Nucleus accumbens (tissue), 56 donors: ENCODE measurements around the gene NAT14.
"Not testable (repeated sequence)": the region's sequence is repeated elsewhere in the genome, so short reads cannot be mapped to it uniquely, and the experiment has no call there.

Experiments
- DNase-seq, 56 donors: peaks; one replicate each; lab custom pipeline; 2025; lab: John Stamatoyannopoulos, UW

NAT14 gene

DNA sequence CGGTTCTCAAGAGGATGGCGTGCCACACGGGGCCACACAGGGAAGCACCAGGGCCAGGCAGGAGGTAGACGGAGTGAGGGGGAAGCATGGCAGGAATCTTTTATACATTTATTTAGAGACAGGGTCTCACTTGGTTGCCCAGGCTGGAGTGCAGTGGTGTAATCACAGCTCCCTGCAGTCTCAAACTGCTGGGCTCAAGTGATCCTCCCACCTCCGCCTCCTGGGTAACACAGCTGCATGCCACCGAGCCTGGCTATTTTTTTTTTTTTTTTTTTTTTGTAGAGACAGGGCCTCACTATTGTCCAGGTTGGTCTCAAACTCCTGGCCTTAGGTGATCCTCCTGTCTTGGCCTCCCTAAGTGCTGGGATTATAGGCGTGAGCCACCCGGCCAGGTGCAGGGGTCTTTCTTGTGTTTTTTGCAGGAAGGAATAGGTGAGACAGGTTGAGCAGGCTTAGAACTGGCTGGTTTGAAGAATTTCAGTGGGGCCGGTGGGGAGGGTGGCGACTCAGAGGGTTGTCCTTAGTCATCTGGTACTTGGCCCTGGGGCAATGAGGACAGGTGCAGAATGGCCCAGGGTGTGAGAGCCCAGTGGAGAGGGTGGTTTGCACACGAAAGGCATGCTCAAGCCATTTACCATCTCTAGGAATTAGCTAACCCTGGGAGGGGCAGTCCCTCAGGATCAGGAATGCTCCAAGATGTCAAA, 10.8 kb downstream of the NAT14 start:
- DNase-seq = no peak

DNA sequence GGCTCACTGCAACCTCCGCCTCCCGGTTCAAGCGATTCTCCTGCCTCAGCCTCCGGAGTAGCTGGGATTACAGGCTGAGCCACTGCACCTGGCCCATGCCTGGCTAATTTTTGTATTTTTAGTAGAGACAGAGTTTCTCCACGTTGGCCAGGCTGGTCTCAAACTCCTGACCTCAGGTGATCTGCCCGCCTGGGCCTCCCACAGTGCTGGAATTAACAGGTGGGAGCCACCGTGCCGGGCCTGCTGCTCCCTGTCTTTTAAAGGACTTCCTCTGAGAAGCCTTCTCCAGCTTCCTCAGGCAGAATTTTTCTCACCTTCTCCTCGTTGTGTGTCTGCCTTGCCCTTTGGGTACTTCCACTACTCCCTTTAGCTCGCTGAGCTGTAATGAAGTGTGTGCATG, 11.8 kb downstream of the NAT14 start:
- not testable (repeated sequence) for DNase-seq

DNA sequence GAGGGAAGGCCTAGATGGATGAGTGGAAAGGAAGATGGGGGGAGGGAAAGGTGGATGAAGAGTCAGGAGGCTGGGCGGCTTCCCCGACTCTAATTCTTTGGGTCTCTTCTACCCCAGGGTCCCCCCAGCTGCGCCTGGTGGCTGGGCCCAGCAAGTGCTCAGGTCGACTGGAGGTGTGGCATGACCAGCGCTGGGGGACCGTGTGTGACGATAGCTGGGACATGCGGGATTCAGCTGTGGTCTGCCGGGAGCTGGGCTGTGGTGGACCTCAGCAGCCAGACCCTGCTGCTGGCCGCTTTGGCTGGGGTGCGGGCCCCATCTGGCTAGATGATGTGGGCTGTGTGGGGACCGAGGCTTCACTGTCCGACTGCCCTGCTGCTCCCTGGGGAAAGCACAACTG, 12.8 kb downstream of the NAT14 start:
- no peak for DNase-seq

DNA sequence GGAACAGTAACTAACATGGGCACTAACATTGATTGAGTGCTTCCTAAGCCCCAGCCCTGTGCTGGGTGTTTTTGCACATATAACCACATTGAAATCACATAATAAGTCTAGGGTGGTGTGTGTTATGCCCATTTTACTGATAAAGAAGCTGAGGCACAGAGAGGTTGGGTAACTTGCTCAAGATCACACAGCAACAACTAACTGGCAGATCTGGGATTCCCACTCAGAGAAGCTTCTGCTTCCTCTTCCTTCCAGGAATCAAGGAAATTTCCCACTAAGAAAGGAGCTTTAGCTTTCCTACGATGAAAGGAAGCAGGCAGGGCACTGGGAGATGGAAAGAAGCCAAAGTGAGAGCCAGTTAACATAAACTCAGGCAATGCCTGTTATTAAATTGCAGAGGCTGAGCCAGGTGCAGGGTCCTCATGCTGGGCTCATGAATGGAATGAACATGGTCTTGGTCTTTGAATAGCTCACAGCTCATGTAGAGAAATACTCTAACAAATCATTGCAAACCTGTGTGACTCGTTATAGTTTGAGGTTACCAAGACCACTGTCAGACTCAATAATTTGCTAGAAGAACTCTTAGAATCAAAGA, 13.4 kb downstream of the NAT14 start:
- DNase-seq = no peak

DNA sequence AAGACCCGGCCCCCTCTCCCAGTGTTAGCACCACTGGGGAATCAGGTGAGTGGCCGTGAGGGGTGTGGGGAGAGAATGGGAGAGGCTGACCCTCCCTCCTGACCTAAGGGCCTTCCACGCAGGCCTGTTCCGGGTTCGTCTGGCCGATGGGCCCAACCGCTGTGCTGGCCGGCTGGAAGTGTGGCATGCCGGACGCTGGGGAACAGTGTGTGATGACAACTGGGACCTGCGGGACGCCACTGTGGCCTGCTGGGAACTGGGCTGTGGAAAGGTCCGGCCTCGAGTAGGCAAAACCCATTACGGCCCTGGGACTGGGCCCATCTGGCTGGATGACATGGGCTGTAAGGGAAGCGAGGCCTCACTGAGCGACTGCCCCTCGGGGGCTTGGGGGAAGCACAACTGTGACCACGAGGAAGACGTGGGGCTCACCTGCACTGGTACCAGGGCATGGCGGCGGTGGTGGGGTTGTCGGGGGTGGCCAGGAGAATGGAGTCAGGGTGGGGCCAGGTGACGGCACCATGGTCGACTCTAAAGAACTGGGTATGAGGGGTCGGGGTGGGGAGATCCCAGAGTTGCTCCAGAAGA, 15.5 kb downstream of the NAT14 start:
- DNase-seq = no peak

DNA sequence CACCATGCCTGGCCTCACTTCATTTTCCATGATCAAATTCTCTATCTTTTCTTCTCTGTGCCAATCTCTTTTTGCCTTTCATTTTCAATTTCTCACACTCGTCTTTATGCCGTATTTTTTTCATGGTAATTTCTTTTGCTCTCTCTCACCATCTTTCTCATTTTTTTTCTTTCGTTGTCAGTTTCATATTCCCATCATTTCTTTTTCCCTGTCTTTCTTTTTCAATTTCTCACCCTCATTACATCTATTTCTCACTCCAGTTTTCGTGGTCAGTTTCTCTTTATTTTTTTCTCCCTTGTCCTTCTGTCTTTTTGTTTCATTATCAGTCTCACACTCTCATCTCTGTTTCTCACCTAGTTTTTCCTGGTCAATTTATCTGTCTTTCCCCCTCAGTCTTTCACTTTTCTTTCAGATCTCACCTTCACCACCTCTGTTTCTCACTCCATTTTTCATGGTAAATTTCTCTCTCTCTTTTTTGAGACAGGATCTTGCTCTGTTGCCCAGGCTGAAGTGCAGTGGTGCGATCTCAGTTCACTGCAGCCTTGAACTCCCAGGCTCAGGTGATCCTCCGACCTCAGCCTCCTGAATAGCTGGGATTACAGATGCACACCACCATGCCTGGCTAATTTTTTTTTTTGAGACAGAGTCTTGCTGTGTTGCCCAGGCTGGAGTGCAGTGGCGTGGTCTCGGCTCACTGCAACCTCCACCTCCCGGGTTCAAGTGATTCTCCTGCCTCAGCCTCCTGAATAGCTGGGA, 17.4 kb downstream of the NAT14 start:
- no peak for DNase-seq

DNA sequence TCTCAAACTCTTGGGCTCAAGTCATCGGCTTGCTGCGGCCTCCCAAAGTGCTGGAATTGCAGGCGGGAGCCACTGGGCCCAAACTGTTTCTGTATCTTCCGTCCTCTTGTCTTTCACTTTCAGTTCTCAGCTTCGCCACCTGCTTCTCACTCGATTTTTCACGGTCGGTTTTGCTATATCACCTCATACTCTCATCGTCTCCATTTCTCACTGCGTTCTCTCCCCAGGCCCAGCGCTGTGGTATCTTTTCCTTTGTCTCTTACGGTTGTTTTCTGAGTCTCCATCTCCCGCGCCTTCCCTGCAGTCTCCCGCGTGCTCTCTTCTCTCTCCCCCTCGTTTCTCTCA, 18.1 kb downstream of the NAT14 start:
- no peak for DNase-seq

DNA sequence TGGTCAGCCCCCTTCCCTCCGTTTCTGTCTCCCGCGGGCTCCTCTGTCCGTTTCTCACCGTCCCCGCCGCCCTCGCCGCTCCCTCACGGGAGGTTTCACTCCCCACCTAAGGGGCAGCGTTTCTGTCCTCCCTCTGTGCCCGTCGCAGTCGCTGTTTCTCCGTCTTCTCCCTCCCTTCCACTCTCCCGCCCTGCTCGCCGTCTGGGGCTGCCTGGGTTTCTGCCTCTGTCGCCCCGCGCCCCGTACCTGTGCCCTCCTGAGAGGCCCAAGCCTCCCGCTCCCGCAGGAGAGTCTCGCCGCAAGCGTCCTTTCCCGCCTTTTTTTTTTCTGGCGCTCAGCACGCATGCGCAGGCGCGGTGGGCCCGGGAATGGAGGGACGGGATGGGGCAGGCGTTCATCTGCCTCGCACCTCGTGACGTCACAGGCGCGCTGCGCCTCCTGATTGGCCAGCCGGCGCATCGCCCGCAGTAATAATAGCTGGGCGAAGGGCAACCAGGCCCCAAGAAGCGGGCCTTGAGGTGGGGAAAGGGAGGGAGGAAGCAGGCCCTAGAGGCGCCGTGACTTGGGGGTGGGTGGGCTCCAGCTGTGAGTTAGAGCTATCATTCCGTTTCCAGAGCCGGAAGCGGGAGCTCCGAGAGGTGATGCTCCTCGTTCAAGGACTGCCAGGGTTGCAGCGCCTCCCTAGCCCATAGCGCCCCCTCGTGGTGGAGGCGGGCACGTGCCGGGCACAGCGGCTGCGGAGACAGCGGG, 18.7 kb downstream of the NAT14 start:
- peak in 55 of 56 donors; percentile 51 to 99 (median 93) for DNase-seq

DNA sequence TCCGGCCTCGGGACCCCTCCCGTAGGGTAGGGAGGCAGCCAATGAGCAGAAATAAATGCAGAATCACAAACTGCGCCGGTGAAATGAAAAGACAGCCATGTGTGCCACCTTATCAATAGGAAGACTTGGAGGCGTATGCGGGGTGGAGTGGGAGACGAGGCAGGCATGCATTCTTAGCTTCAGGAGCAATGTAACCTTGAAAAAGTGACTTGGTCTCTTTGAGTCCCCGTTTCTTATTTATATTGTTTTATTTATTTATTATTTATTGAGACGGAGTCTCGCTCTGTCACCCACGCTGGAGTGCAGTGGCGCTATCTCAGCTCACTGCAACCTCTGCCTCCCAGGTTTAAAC, 19.2 kb downstream of the NAT14 start:
- DNase-seq = no peak

DNA sequence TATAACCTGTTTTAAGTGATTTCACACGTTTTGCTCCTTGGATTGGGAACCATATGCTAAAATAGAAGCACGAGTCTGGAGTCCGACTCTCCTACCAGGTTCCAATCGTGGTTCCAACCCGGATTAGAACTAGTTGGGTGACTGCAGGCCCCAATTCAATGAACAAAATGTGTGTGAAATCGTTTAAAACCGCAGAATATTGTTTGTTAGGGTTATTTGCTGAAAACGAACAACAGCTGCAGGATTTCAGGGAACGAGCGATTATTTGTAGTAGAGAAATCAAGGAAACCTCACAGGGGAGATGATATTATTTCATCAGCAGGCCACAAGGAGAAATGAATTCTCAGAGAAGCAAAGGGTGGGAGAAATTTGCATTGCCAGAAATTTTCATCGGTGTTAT, 20.0 kb downstream of the NAT14 start:
- DNase-seq = no peak

DNA sequence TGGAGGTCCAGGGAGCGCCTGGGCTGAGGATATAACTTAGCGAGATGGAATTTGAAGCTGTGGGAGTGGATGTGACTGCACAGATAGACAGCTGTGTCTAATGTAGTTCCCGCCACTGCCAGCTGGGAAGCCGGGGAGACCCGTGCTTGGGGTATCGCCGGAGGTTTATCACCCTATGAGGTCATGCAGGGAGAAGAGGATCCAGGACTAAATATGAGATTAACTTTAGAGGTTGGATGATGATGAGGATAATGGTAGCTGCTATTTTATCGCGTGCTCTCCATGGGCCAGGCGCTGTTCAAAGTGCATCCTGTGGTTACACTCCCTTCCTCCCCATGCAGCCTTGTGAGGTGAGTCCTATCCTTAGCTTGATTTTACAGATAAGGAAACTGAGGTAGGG, 23.1 kb downstream of the NAT14 start:
- no peak for DNase-seq

DNA sequence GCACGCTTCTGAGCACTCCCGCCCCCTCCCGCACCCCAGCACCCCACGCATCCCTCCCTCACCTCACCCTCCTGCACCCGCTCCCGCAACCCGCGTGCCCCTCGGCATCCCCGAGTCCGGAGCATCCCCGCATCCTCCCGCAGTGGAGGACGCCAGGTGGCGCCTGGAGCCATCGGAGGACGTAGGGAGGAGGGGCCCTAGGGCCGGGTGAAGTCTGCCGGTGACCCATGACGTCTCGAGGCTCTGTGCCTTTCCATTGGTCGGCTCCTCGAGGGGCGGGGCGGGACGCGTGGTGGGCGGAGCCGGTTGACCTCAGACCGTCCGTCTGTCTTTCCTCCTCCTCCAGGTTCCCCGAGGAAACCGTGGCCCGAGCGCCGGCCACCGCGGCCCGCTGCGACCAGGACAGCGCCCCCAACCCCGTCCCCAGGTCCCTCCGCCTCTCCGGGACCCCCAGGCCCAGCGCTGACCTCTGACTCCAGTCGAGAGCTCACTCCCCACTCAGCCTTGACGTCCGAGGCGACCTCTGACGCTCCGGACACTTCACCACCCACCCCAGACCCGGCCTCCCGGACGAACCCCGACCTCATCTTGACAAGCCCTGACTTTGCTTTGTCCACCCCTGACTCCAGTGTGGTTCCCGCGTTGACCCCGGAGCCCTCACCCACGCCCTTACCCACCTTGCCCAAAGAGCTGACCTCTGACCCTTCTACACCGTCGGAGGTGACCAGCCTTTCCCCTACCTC, 32.1 kb downstream of the NAT14 start:
- DNase-seq = peak; percentile 50 to 97 (median 89)

DNA sequence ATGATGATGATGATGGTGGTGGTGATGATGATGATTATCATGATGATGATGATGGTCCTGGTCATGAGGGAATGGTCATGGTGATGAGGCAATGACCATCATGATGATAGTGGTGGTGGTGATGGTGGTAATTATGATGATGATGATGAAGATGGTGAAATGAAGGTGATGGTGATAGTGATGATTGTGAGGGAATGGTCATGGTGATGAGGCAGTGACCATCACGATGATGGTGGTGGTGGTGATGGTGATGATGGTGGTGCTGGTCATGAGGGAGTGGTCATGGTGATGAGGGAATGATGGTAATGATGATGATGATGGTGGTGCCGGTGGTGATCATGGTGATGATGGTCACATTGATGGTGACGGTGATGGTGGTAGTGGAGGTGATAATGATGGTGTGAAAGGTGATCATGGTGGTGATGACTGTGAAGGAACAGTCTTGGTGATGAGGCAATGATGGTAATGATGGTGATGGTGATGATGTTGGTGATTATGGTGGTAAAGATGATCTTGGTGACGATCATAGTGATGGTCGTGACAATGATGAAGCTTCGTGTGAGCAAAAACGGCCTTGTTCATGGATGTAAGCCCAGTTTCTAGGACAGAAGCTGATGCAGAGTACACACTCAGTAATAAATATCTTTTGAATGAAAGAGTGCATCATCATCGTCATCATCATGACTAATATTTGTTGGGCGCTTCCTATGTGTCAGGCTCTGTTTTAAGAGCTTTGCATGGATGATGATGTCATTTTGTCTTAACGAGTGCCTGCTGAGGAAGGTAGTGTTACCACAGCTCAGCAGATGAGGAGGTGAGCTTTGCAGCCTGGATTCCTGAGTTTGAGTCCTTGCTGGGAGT, 34.7 kb downstream of the NAT14 start:
- DNase-seq = no peak

DNA sequence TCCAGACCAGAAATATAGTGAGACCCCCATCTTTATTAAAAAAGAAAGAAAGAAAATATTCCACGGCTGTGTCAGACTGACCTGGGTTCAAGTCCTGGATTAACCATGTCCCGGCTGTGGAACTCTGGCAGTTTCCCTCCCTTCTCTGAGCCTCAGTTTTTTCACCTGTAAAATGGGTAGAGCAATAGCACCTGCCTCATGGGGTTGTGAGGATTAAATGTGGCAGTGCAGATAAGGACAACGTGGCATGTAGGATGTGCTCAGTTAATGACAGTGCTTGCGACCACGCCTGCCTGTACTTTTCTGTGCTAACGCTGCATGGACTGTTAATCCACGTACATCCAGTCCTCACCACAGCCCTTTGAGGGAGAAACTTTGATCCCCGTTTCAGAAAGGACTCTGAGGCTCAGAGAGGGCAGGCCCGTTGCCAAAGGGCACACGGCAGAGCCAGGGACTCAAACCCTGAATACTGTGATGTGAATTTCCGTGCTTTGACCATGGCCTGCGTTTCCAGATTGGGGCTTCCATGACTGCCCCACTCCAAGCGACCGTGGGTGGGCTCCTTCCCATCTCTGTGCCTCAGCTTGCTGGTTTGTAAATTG, 35.8 kb downstream of the NAT14 start:
- no peak for DNase-seq

DNA sequence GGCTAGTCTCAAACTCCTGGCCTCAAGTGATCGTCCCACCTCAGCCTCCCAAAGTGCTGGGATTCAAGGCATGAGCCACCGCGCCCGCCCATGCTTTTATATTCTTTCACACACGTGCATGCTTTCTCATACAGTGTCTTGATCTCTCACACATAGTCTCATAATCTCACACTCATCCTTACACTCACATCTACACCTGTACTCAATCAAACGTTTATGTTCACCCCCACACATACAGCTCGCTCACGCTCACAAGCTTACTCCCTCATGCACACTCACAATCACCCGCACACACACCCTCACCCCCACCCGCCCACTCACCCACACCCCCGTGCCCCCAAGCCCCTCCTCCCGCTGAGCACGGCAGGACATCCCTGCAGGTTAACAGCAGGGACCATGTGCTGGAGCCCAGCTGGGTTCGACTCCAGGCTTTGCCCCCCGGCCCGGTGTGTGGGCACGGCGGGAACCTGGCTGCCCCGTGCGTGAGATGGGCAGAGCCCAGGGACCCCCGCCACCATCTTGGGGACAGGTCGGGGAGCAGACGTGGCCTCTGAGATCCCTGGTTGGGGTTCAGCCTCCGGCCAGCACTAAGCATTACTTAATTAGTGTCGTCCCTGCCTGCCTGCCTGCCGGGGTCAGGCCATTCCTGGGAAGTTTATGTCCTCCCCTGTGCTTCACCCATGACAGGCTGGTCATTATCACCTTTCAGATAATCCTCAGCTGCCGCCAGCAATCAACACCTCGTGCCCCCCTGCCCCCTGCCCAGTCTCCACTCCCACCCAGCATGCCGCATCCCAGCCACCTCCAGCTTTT, 40.5 kb downstream of the NAT14 start:
- DNase-seq = no peak

DNA sequence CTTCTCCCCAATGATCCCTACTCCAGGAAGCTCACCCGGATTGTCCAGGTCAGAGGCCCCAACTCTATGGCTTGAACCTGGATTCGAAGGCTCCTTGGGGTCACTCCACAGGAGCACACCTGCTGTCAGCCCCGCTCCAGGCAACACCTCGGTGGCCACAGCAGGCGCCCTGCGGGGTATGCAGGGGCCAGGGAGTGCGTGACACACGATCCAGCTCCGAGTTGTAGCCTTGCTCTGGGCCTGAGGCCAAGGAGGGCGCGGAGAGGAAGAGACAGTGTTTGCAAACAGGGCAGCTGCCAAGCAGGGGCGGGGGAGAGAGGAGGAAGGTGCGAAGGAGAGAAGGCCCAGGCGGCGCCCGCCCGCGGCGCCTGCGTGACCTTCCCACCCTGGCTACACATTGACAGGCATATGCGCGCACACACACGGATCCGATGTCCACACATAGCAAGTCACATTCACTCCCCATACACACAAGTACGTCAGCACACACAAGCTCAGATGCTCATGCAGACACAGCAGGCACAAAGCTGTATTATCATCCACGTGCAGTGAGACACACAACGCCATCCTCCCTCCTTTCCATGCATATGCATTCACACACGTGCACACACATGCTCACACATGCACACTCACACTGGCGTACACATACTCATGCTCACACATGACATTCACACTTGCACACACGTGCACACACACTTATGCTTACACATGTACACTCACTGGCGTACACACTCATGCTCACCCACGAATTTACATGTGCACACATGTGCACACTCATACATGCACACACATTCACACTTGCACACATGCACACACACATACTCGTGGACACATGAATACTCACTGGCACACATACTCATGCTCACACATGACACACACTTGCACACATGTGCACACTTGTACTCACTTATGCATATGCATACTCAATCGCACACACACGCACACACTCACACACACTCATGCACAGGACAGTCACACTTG, 41.5 kb downstream of the NAT14 start:
- peak in 2 of 56 donors; percentile 7 to 14 for DNase-seq
